ENCODE results near the gene BLOC1S5. TPM values are rescaled to one million over a fixed set of nuclear protein-coding genes. Genes with fewer than 3 reads are reported as not detected.

Gene BLOC1S5
- total and polyA plus RNA-seq, 2 of the 13 experiments (the other 11 are each of a cell fraction or from before 2014, with no cell fraction given): 10.5 to 41.5 TPM

- TF ChIP-seq HNF4A (CRISPR knock-in tag; IDR thresholded peaks at IDR 0.05) (peak; percentile 24; the same call in 1 of the 2 replicates), SNAPC5 (CRISPR knock-in tag; IDR thresholded peaks at IDR 0.05; ENCODE audit: borderline replicate concordance) (no peak), KDM6A (CRISPR knock-in tag; IDR thresholded peaks at IDR 0.05; ENCODE audit: low read depth) (no peak), GMEB1 (CRISPR knock-in tag; IDR thresholded peaks at IDR 0.05; ENCODE audit: borderline replicate concordance) (no peak), PPARG (CRISPR knock-in tag; conservative IDR thresholded peaks at IDR 0.05) (0 out of 2 replicates have a peak, but pooled peaks have one; percentile 11), ZKSCAN8 (CRISPR knock-in tag; IDR thresholded peaks at IDR 0.05; ENCODE audit: borderline replicate concordance) (no peak), FOXA3 (CRISPR knock-in tag; IDR thresholded peaks at IDR 0.05) (peak; percentile 30; the same call in 1 of the 2 replicates), MED13 (CRISPR knock-in tag; IDR thresholded peaks at IDR 0.05) (no peak), CBX1 (IDR thresholded peaks at IDR 0.05; ENCODE audit: low read depth) (no peak), ZC3H13 (CRISPR knock-in tag; IDR thresholded peaks at IDR 0.05) (no peak), U2AF1 (optimal IDR thresholded peaks at IDR 0.05; ENCODE audit: low read depth, low read length) (no peak), ZNF337 (CRISPR knock-in tag; IDR thresholded peaks at IDR 0.05; ENCODE audit: borderline replicate concordance, low read depth) (no peak), ZBTB34 (CRISPR knock-in tag; IDR thresholded peaks at IDR 0.05) (no peak)
Observed at GRCh38 chr6:8075704-8076103, 11.5 kb upstream of the BLOC1S5 start (continued).
